Measurements from ENCODE around the gene VPS26C.
"Not testable (repeated sequence)": the region's sequence is repeated elsewhere in the genome, so short reads cannot be mapped to it uniquely, and the experiment has no call there.

The VPS26C gene

GRCh38 chr21:37281993-37282392, 14.9 kb upstream of the VPS26C start:
- no peak overlapping the region for H3K27ac ChIP-seq
- TF ChIP-seq ZFX (IDR thresholded peaks at IDR 0.05): no peak
- TF ChIP-seq, protein P1, sequence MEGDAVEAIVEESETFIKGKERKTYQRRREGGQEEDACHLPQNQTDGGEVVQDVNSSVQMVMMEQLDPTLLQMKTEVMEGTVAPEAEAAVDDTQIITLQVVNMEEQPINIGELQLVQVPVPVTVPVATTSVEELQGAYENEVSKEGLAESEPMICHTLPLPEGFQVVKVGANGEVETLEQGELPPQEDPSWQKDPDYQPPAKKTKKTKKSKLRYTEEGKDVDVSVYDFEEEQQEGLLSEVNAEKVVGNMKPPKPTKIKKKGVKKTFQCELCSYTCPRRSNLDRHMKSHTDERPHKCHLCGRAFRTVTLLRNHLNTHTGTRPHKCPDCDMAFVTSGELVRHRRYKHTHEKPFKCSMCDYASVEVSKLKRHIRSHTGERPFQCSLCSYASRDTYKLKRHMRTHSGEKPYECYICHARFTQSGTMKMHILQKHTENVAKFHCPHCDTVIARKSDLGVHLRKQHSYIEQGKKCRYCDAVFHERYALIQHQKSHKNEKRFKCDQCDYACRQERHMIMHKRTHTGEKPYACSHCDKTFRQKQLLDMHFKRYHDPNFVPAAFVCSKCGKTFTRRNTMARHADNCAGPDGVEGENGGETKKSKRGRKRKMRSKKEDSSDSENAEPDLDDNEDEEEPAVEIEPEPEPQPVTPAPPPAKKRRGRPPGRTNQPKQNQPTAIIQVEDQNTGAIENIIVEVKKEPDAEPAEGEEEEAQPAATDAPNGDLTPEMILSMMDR (conservative IDR thresholded peaks at IDR 0.05): no peak

- no peak overlapping the region for H3K27ac ChIP-seq
- TF ChIP-seq, protein P1 (conservative IDR thresholded peaks at IDR 0.05): no peak
- TF ChIP-seq ZFX (IDR thresholded peaks at IDR 0.05): no peak
These were observed 14.4 kb upstream of the VPS26C start for GRCh38 chr21:37281579-37281978.

GRCh38 chr21:37279271-37279670, 12.1 kb upstream of the VPS26C start:
- H3K27ac ChIP-seq: not testable (repeated sequence)

GRCh38 chr21:37278199-37278598, 11.1 kb upstream of the VPS26C start:
- no peak for TF ChIP-seq ZFX (IDR thresholded peaks at IDR 0.05)
- TF ChIP-seq, protein P1 (conservative IDR thresholded peaks at IDR 0.05): no peak
- no peak overlapping the region for H3K27ac ChIP-seq

GRCh38 chr21:37276377-37276776, 9.2 kb upstream of the VPS26C start:
- H3K27ac ChIP-seq: no peak overlapping the region
- TF ChIP-seq ZFX (IDR thresholded peaks at IDR 0.05): no peak
- TF ChIP-seq, protein P1 (conservative IDR thresholded peaks at IDR 0.05): no peak

GRCh38 chr21:37273911-37274690, 7.0 kb upstream of the VPS26C start:
- no peak for TF ChIP-seq ZFX (IDR thresholded peaks at IDR 0.05)
- TF ChIP-seq, protein P1 (conservative IDR thresholded peaks at IDR 0.05): no peak
- no peak overlapping the region for H3K27ac ChIP-seq

DNA sequence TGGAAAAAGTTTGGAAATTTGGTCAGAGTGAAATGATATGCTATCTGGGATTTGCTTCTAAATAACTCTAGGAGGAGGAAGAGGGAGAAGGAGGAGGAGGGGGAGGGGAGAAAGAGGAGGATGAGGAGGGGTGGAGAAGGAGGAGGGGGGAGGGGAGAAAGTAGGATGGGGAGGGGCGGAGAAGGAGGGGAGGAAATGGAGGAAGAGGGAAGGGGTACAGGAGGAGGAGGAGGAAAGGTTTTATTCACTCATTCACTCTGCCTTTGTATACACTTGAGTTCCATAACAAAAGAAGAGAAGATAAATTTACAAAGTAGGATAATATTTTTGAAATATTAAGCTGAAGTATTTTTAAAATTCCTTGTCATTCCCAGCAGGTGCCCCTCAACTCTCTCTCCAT, 6.3 kb upstream of the VPS26C start:
- TF ChIP-seq, protein P1 (conservative IDR thresholded peaks at IDR 0.05): no peak
- no peak for TF ChIP-seq ZFX (IDR thresholded peaks at IDR 0.05)
- H3K27ac ChIP-seq: no peak overlapping the region

DNA sequence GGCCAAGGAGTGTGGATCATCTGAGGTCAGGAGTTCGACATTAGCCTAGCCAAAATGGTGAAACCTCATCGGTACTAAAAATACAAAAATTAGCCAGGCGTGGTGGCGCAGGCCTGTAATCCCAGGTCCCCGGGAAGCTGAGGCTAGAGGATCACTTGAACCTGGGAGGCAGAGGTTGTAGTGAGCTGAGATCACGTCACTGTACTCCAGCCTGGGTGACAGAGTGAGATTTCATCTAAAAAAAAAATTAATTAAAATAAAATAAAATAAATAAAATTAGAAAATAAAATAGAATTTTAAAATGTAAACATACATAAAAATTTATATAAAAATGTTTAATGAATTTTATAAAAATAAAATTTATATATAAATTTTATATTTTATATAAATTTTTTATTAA, 5.8 kb upstream of the VPS26C start:
- H3K27ac ChIP-seq: no peak overlapping the region
- no peak for TF ChIP-seq ZFX (IDR thresholded peaks at IDR 0.05)
- TF ChIP-seq, protein P1 (conservative IDR thresholded peaks at IDR 0.05): no peak

Measured in C4-2B (cell line).